Activated T-cell treated with anti-CD3 and anti-CD28 coated beads, Interleukin-2, amount 50 U/mL, for 48 hours (primary cell): ENCODE measurements around the gene PIGN.
"Not testable (repeated sequence)": the region's sequence is repeated elsewhere in the genome, so short reads cannot be mapped to it uniquely, and the experiment has no call there.

Experiments used
- DNase-seq, 2 experiments: peaks; one replicate each; pipeline ENCODE4 v3.0.0-alpha.2; 2020

The PIGN gene

DNA sequence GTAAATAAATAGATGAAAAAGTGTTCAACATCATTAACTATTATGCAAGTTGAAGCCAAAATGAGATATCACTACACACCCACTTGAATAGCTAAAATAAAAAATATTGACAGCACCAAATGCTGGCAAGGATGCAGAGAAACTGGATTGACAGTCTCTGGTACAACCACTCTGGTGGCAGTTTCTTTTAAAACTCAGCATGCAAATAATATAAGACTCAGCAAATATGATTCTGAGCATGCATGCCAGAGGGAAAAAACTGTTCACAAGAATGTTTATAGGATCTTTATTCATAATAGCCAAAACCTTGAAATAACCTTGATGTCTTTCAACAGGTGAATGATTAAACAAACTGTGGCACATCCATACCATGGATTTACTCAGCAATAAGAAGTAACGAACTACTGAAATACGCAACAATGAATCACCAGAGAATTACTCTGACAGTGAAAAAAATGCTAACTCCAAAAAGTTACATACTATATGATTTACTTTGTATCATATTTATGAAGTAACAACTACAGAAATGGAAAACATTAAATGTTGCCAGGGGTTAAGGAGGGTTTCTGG is 131.8 kb downstream of the PIGN start:
- no peak for DNase-seq

GRCh38 chr18:62048279-62048678 is 138.6 kb downstream of the PIGN start:
- no peak for DNase-seq

GRCh38 chr18:62045316-62045715 is 141.5 kb downstream of the PIGN start:
- no peak for DNase-seq

- no peak for DNase-seq
Measured at GRCh38 chr18:62044490-62045000, 142.3 kb downstream of the PIGN start.

GRCh38 chr18:62037989-62038778 is 148.7 kb downstream of the PIGN start:
- DNase-seq, result no peak

- DNase-seq, result no peak
Measured at GRCh38 chr18:62037012-62037742, 149.7 kb downstream of the PIGN start.

- not testable (repeated sequence) for DNase-seq
Measured at GRCh38 chr18:62034286-62034685, 152.6 kb downstream of the PIGN start.

- DNase-seq, result no peak
Measured at GRCh38 chr18:62033756-62034155, 153.1 kb downstream of the PIGN start.

GRCh38 chr18:62033207-62033606 is 153.6 kb downstream of the PIGN start:
- no peak for DNase-seq

- no peak for DNase-seq
Measured at GRCh38 chr18:62030091-62030985, 156.5 kb downstream of the PIGN start.

- no peak for DNase-seq
Measured at GRCh38 chr18:62028715-62029114, 158.1 kb downstream of the PIGN start.

DNA sequence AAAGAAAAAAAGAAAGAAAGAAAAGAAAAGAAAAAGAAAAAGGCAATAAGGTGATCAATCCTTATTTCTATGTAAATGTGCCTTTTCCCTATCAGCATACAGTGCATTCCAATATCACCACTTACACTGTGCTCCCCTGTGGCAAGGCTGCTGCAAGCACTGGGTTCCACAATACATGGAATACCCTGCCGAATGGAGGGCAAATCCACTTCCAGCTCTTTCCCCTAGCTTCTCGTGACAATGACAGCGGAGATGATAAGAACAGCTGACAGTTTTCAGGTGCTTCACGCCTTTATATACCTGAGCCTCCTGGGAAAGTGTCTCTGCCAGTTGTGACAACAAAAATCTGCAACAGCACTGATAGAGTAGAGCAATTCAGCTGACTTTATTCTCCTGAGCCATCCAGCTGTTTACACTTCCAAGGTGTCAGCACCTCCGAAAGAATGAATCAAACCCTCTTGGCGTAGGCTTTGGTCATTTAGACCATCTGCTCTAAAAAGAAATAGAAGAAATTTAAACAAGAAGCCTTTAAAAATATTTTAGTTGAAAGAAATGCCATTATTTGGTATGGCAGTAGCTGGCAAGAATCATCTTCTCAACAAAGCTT is 158.8 kb downstream of the PIGN start:
- no peak for DNase-seq

- no peak for DNase-seq
Measured at GRCh38 chr18:62026586-62026985, 160.3 kb downstream of the PIGN start.

DNA sequence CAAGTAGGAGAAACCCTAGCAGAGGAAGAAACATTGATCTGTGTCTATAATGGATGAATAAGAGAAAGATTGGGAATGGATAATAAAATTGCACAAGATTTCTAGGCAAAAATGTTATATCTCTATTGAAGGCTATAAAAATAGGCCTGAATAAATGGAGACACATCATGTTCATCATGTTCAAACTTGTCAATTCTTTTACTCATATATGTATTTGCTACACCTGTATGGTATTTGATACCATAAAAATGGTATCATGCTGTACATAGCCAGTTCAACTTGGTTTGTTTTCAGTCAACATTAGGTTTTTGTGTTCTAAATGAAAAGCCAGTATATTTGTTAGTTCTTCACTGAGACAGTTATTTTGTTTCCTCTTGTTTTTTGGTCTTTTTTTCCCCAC is 161.9 kb downstream of the PIGN start:
- no peak for DNase-seq

- no peak for DNase-seq
Measured at GRCh38 chr18:62023536-62023935, 163.3 kb downstream of the PIGN start.

GRCh38 chr18:62018759-62019041 is 168.2 kb downstream of the PIGN start:
- no peak for DNase-seq

DNA sequence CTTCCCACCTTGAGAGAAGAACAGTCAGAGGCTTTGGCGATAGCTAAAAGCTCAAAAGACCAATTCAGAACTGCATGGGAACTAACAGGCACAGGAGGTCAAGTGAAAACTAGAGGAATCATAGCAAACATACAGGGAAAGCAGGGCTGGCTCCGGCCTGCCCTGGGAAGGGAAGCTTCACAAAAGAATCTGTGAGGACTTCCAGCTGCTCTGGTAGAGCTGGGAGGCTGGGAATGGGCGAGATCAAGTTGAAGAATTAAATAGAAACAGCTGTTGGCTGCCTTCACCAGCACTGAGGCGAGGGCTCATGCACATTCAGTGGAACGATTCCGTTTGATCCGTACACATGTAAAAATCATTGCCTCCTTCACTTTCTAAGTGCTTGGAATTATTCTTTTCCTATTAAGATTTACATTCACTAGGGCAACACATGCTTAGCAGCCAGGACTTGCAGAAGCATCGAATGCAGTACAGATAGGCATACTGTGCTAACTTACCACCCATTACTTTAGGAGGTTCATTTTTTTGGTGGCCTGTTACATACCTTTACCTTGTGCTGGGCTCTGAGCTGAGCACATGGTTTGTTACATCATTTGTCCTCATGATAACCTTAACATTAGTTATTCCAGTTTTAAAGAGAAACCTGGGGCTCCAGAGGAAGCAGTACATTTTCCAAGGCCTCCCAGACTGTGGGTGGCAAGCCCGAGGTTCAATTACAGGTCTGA is 168.7 kb downstream of the PIGN start:
- no peak for DNase-seq

DNA sequence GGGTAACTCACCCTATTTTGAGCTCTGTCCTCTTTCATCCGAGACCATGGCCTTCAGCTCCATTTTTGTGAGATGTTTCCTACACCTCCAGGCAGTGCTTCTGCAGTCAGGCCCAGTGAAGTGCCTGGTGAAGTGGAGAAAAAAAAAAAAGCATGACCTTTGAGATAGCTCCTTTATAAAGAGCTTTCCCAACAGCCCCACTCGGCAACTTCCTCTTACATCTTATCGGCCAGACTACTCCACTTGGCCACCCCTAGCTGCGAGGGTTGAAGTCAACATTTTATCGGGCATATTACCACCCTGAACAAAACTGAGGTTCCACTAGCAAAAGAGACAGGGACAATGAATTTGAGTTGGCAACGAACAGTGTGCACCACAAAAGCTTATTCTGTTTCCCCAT is 169.2 kb downstream of the PIGN start:
- no peak for DNase-seq

- DNase-seq, result no peak
Measured at GRCh38 chr18:62011416-62011815, 175.4 kb downstream of the PIGN start.

- no peak for DNase-seq
Measured at GRCh38 chr18:62009521-62009920, 177.3 kb downstream of the PIGN start.

GRCh38 chr18:62001396-62001795 is 185.5 kb downstream of the PIGN start:
- DNase-seq, result no peak

DNA sequence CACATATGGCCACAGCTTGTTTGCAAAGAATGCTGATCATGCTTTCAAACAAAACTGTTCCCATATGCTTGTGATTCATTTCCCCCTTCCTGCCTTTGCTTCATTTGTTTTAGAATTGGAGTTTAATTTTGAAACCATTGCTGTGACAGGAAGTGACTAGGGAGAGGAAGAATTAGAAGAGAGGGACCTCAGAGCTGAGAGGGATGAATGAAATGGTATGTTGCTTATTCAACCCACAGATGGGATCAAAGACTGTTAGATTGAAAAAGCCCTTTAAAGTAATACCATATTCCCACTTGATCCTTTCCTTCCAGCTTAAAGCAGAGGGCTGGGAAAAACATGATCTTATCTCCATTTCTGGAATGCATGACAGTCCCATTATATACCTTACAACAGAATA is 187.9 kb downstream of the PIGN start:
- DNase-seq, result no peak
